Endothelial cell of umbilical vein (primary cell): ENCODE results near the gene GADD45A. TPM values are rescaled to one million over a fixed set of nuclear protein-coding genes. Genes with fewer than 3 reads are reported as not detected.
A peak's percentile ranks its signal among the peaks of the same experiment; 100 is the strongest.

ENCODE experiments used
- BruUV-seq: library from RNA; stranded (reverse); fragments of 400-500 nt; replicated peaks from 2 replicates; lab custom pipeline; 2021; lab: Mats Ljungman, UMichigan
- CTCF ChIA-PET: fragments of 300-600, 350-600 bp; sonication (Branson Sonifier 250); formaldehyde crosslinking; loops from one replicate; lab custom pipeline; 2021; ENCODE audit warnings: antibody characterized with exemption, inconsistent platforms; lab: Charles Lee
- POLR2A ChIA-PET: fragments of 300-600, 350-600 bp; sonication (Branson Sonifier 250); formaldehyde crosslinking; loops from one replicate; lab custom pipeline; 2021; ENCODE audit warnings: antibody characterized with exemption, inconsistent platforms; lab: Charles Lee
- DNase-seq: peaks from one replicate; pipeline ENCODE4 v3.0.0-alpha.2; 2011; ENCODE audit warnings: low read depth, low spot score
- FAIRE-seq: peaks from 2 replicates; lab custom pipeline; 2011; peaks lifted over from hg19 to GRCh38; lab: Jason Lieb, UNC
- H2AFZ ChIP-seq: 2 replicates; pipeline ENCODE4 v1.6.0; 2012; ENCODE audit warnings: low read depth, low read length, control low read depth, inconsistent platforms
- H3K27ac ChIP-seq: 2 replicates; pipeline ENCODE4 v1.5.1; 2011; ENCODE audit warnings: low read depth, mild to moderate bottlenecking, control low read depth, low read length, moderate library complexity; ENCODE audit not compliant: insufficient read depth
- H3K27me3 ChIP-seq, 2 experiments: 2 replicates each; pipeline versions ENCODE4 v1.6.0 to v1.6.1; 2011; ENCODE audit warnings: low read length in 2 of 2, mixed read lengths in 1 of 2; ENCODE audit not compliant: control insufficient read depth in 2 of 2, insufficient read depth in 2 of 2
- H3K36me3 ChIP-seq, 2 experiments: 2 replicates in 1 of 2; 3 replicates in 1 of 2; pipeline ENCODE4 v1.5.1; 2011; ENCODE audit warnings: low read length in 2 of 2, mild to moderate bottlenecking in 1 of 2, moderate library complexity in 1 of 2; ENCODE audit not compliant: control insufficient read depth in 2 of 2, insufficient read depth in 2 of 2; ENCODE audit errors: extremely low read depth in 1 of 2
- H3K4me1 ChIP-seq: 3 replicates; pipeline ENCODE4 v1.5.1; 2011; ENCODE audit warnings: mild to moderate bottlenecking, low read length; ENCODE audit not compliant: control insufficient read depth, insufficient read depth; ENCODE audit errors: extremely low read depth
- H3K4me2 ChIP-seq: 2 replicates; pipeline ENCODE4 v1.6.1; 2011; ENCODE audit warnings: low read length, control low read depth, mixed read lengths; ENCODE audit not compliant: insufficient read depth
- H3K4me3 ChIP-seq, 3 experiments: fragments of 200-600 bp in 1 of 3; sonication (generic), shearing (Covaris generic) in 1 of 3; replicated peaks in 1 of 3; 2 replicates each; pipeline ENCODE4 v1.5.1; 2011 to 2016; ENCODE audit warnings: control low read depth in 3 of 3, low read length in 3 of 3, mild to moderate bottlenecking in 2 of 3, inconsistent platforms in 1 of 3, low read depth in 1 of 3, moderate library complexity in 1 of 3; ENCODE audit not compliant: insufficient read depth in 1 of 3
- H3K79me2 ChIP-seq: 2 replicates; pipeline ENCODE4 v1.6.0; 2012; ENCODE audit warnings: low read length, inconsistent platforms; ENCODE audit not compliant: control insufficient read depth, insufficient read depth
- H3K9ac ChIP-seq: replicated peaks from 2 replicates; pipeline ENCODE3; 2011; ENCODE audit warnings: low read length, control low read depth; ENCODE audit not compliant: insufficient read depth; ENCODE audit errors: extremely low read depth
- H3K9me1 ChIP-seq: replicated peaks from 3 replicates; pipeline ENCODE4 v1.6.0; 2011; ENCODE audit warnings: mild to moderate bottlenecking, low read length; ENCODE audit not compliant: control insufficient read depth, insufficient read depth; ENCODE audit errors: extremely low read depth
- H3K9me3 ChIP-seq: replicated peaks from 2 replicates; pipeline ENCODE4 v1.5.1; 2012; ENCODE audit warnings: low read length, inconsistent platforms; ENCODE audit not compliant: control insufficient read depth, insufficient read depth
- H4K20me1 ChIP-seq: replicated peaks from 2 replicates; pipeline ENCODE3; 2011; ENCODE audit warnings: mild to moderate bottlenecking, low read length; ENCODE audit not compliant: control insufficient read depth, insufficient read depth; ENCODE audit errors: extremely low read depth
- FOS ChIP-seq: IDR thresholded peaks from 2 replicates; pipeline ENCODE4 v1.6.1; 2011; ENCODE audit warnings: mild to moderate bottlenecking, low read length, moderate library complexity, borderline replicate concordance; ENCODE audit not compliant: insufficient read depth
- POLR2A ChIP-seq: IDR thresholded peaks from 2 replicates; pipeline ENCODE4 v1.6.1; 2012; ENCODE audit warnings: low read depth, mild to moderate bottlenecking, control low read depth, low read length
- POLR2AphosphoS5 ChIP-seq: IDR thresholded peaks from 2 replicates; pipeline ENCODE4 v1.6.1; 2012; ENCODE audit warnings: low read depth, mild to moderate bottlenecking, control low read depth, low read length, moderate library complexity; ENCODE audit not compliant: insufficient read depth
- dilution Hi-C: fragments of 300-500 bp; cut with MboI; formaldehyde crosslinking; loops from one replicate; pipeline ENCODE4 v1.15.0; 2019; ENCODE audit warnings: low sequenced_read_pairs; ENCODE audit not compliant: extremely low pct_ligation_motif_present
- intact Hi-C: fragments of 100-400 bp; cut with micrococcal nuclease; formaldehyde crosslinking; loops from one replicate; pipeline ENCODE4 v1.10.0; 2022
- polyA plus RNA-seq, 4 experiments: library from polyadenylated mRNA; depleted of rRNA in 3 of 4; stranded (reverse) in 3 of 4; unstranded in 1 of 4; fragments of >200 nt; gene quantifications; 2 replicates each; pipeline versions ENCODE4 v1.2.1 to v1.2.3, GENCODE V29; 2011 to 2012; ENCODE audit warnings: missing spikeins in 1 of 4
- total RNA-seq: library from RNA; stranded (reverse); gene quantifications from 2 replicates; pipeline ENCODE4 v1.2.3, GENCODE V29; 2021

GADD45A gene
- total and polyA plus RNA-seq, 2 donors (not counting 3 experiments of a cell fraction or from before 2014, with no cell fraction given) = 77.4 to 87.6 TPM

DNA sequence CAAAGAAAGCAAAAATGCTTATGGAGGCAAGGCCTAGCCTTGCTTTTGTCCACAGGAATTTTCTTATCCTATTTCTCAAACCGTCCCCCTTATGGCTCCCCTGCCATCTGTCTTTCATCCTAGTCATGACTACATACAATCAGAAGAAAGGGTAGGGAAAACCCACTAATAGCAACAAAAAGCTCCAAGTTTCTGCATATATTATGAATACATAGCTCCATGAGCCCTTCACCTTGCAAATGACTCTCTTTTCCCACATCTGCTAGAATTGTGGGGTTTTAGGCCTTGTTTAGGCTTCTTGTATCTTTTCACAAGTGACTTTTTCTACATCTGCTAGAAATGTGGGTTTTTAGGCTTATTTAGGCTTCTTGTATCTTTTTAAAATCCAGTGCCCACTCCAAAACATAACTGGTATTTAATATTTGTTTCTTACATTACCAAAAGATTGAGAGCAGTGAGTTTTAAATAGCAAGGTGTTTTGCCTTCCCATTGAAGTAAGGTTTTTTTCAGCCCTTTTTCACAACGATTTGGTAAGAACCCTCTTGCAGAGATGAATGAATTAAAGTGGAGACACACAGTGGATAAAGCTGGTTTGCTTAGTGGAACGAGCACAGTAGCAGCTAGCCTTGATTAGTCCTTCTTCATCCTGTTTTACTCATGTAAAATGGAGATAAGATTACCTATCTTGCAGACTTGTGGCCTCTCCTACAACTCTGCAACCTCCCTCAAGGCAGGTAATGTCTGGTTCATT is 4.4 kb downstream of the GADD45A start:
- H3K9me1 ChIP-seq = no peaks in the 10 kb centered on the region
- no peaks in the 10 kb centered on the region for H3K27me3 ChIP-seq
- H3K4me1 ChIP-seq = peaks cover 22% of the 10 kb centered on the region
- no TSS peak for BruUV-seq
- POLR2A ChIA-PET = interaction anchor here (1.2 kb wide), 1 partner anchor 485 kb away, joined by 3 read pairs; no protein-coding TSS in a partner anchor
- no peaks in the 10 kb centered on the region for H4K20me1 ChIP-seq
- peaks cover 0 to 8% of the 10 kb centered on the region in 2 experiments for H3K36me3 ChIP-seq
- peak; percentile 59 for TF ChIP-seq POLR2A
- TF ChIP-seq FOS = no peak
- TF ChIP-seq POLR2AphosphoS5 = peak; percentile 59
- no peak overlapping the region for H3K4me3 ChIP-seq
- no peaks in the 10 kb centered on the region for H3K9me3 ChIP-seq
- DNase-seq (peak; percentile 55), FAIRE-seq (peak; percentile 26)
- peaks cover 18% of the 10 kb centered on the region for H3K79me2 ChIP-seq
- H3K9ac ChIP-seq = no peak overlapping the region
- dilution Hi-C loops (no loop called here), intact Hi-C loops (no loop called here)
- no peak overlapping the region for H3K4me2 ChIP-seq
- H3K27ac ChIP-seq = no peak overlapping the region
- H2AFZ ChIP-seq = no peak overlapping the region
- CTCF ChIA-PET = interaction anchor here (1.3 to 7.7 kb wide), 7 partner anchors 12 to 155 kb away, joined by 4 to 64 read pairs (median 11); no protein-coding TSS in a partner anchor

GRCh38 chr1:67690018-67690363 is 5.0 kb downstream of the GADD45A start:
- intact Hi-C loops (no loop called here), dilution Hi-C loops (no loop called here)
- no peak overlapping the region for H3K4me3 ChIP-seq
- no TSS peak for BruUV-seq
- H3K4me1 ChIP-seq = peaks cover 20% of the 10 kb centered on the region
- no peaks in the 10 kb centered on the region for H3K27me3 ChIP-seq
- no peaks in the 10 kb centered on the region for H3K9me3 ChIP-seq
- ChIA-PET POLR2A (interaction anchor here (1.2 kb wide), 1 partner anchor 484 kb away, joined by 3 read pairs; no protein-coding TSS in a partner anchor), CTCF (interaction anchor here (1.3 to 5.5 kb wide), 4 partner anchors 11 to 157 kb away, joined by 3 to 39 read pairs (median 11); no protein-coding TSS in a partner anchor)
- no peak for FAIRE-seq
- H4K20me1 ChIP-seq = no peaks in the 10 kb centered on the region
- H3K9ac ChIP-seq = no peak overlapping the region
- H3K79me2 ChIP-seq = peaks cover 18% of the 10 kb centered on the region
- H3K36me3 ChIP-seq = peaks cover 0 to 8% of the 10 kb centered on the region in 2 experiments
- DNase-seq = no peak
- H3K27ac ChIP-seq = no peak overlapping the region
- no peak overlapping the region for H3K4me2 ChIP-seq
- H3K9me1 ChIP-seq = no peaks in the 10 kb centered on the region
- TF ChIP-seq POLR2AphosphoS5 = no peak
- TF ChIP-seq POLR2A = peak; percentile 51
- no peak overlapping the region for H2AFZ ChIP-seq
